AG08396 (cell line): ENCODE measurements around the gene ANKRD34B.

Experiments
- DNase-seq: peaks from one replicate; pipeline ENCODE4 v3.0.0; 2012; ENCODE audit warnings: low spot score, mixed read lengths

ANKRD34B gene

DNA sequence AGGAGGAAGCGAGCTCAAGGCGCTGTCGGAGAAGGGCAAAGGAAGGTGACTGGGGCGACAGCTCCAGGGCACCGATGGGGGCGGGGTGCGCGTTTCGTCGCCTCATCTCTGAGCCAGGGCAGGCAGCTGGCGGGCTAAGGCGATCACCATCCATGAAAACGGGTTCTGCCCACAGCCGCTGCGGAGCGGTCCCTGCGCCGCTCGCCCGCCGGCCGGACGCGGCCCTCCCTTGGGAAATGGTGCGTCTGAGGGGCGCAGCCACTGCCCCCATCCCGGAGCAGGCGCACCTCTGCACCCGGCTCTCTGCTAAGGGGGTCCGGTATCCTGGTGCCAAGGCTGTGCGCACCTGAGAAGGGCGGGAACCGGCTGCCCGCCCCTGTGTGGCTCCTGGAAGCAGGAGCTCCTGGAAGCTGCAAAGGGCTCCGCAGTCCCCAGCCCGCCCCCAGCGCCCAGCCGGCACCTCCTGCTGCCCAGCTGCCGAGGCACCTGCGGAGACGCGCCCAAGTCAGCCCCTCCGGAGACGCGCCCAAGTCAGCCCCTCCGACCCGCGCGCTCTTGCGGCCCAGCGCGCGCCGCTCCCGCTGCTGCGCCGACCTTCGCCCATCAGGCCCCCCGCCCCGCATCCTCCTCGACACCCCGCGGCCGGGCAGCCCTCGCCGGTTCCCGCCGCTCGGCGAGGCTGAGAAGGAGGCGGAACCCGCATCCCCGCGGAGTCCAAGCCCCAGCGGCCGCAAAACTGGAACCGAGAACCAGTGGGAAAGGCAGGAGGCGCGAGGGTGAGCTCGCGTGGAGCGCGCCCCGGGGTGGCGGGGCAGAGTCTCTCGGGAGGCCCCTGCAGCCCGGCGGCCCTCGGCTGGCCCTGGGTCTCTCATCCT lies 757 bp downstream of the ANKRD34B start:
- DNase-seq, result no peak

DNA sequence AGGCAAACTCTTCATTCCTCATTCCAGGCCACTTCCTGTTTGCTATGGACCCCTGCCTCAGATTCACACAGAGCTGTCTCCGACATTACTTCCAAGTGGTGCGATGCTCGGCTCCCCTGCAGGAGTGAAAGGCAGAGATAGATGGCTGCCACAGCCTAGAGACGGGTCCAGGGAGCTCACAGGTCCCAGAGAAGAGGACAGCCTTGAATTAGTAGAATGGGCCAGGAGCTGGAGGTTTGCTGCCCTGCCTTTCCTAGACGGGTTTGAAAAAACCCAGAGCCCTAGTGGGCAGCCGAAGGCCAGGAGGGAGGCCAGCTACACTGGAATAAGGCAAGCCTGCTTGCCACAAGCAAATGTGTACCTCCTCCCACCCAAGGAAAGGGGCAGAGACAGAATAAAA lies 1.8 kb downstream of the ANKRD34B start:
- DNase-seq, result no peak

DNA sequence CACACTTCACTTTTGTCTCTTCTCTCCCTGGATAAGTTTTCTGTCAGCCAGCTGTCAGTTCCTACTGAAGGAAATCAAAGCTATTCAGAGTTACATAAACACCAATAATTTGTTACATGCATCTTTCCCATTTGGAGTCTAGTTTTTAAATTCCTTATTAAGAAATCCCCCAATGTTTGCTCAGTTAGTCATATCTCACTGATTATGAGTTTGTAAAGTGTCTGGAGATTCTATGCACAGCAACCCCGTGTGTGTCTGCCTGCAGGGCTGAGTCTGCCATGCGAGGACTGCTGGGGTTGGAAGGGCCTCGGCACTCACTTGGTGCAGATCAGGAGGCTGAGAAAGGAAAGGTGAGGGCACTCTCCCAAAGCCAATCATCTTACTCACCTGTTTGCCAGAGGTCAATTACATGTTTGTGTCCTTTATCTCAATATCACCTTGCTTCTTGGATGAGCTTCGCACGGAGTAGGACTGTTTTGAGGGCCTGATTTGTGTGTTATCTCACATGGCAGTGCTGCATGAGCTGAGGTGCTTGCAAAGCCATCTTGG lies 3.3 kb downstream of the ANKRD34B start:
- no peak for DNase-seq

DNA sequence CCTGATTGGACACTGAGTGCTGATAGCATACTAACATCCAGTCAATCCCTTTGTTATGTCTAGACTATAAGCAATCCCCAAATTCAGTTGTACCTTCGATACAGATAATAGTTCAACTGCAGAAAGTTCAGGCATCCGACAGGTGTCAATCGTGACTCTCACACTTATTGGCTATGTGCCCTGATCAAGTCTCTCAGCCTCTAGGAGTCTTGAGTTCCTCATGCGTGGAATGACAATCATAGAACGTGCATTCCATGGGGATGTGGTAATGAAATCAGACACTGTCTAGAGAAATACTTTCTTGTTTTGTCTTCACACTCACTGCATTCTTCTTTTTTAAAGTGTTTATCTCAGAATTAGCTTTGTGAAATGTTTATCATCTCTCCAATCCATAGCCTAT lies 4.8 kb downstream of the ANKRD34B start:
- DNase-seq, result no peak

DNA sequence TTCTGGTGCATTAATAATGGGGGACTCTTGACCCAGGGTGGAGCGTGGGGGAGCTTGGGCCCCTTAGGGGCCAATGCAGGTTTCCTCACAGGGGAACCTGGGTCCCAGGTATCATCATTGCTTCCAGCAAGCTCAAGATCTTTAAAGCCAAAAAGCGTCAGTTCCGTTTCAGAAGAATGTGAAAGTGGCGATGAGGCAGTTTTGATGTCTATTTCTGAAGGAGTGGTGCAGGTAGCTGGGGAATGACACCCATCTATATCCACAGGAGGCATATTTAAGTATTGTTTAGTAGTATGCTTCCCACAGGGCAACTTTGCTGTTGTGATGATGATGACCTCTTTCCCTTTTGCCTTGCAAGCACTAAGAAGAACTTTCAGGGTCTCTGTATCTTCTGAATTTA lies 10.8 kb downstream of the ANKRD34B start:
- no peak for DNase-seq

DNA sequence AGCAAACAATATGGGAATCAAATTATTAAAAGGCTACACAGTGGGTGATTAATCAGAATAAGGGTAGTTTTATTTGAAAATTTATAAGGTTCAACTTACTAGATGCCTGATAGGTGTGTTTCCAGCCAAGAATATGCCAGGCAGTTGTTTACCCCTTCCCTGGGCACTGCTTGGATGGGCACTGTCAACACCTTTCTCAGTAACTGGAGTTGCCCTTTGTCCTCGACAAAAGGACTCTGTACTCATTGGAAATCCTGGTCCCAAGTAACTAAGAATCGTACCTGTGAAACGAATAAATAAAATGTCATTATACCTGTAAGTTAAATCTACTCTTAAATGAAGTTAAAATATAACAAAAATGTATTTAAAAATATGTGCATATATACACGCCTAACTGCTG lies 15.0 kb downstream of the ANKRD34B start:
- DNase-seq, result no peak

DNA sequence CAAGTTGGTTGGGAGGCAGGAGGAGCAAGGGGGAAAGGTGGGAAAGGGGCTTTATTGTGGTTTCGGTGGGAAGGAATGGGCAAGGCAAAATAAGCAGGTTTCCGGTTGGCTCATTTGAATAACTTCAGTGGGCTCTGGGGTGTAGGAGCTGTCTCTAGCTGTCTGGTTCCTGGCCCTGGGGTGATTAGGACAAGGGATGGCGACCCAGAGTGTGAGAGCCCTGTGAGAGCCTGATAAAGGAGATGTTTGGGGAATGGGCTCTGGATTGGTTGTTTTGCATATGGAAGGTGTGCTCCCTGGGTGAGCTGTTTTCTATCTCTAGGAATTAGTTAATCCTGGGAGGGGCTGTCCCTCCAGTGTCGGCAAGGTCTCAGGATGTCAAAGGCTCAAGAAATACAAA lies 15.4 kb downstream of the ANKRD34B start:
- DNase-seq, result no peak

DNA sequence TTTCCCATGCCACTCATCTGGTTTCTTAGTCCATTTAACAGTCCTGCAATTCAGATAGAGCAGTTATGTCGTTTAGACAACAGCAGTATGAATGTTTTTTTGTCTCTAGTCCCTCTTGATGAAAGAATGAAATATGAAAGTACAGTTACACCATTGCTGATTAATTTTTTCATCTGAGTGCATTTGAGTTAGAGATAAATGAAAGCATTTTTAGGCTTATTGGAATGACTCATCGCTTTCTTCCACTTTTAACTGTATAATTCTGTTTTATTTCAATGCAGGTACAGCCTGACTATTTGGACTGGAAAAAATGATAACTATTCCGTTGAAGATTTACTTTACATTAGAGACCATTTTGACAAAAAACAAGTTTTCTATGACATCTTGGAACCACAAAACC lies 28.7 kb downstream of the ANKRD34B start:
- DNase-seq, result no peak

DNA sequence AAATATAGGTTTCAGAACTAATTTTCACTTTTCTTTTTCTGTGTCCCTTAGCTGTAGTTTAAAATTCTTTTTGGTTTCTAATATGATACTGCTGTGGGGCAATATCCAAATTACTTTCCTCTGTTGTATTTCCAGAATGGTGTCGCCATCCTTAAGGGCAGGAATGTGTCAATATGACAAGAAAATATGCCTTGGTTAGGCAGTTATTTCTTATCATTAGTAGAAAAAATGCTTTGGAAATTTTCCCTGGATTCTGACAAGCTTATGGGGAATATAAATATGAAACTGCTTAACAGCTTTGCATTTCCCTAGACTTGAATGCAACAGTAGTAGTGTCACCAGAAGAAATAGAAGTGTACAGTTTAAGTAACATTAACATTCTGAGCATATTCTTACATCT lies 29.4 kb downstream of the ANKRD34B start:
- no peak for DNase-seq

DNA sequence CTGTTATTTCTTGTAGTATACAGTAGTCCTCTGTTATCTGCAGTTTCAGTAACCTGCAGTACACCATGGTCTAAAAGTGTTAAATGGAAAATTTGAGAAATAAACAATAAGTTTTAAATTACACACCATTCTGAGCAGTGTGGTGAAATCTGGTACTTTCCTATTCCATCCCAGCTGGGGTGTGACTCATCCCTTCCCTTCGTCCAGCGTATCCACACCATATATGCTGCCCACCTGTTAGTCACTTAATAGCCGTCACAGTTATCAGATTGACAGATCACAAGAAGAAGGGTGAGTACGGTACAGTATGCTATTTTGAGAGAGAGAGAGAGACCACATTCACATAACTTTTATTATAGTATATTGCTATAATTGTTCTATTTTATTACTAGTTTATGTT lies 53.3 kb downstream of the ANKRD34B start:
- DNase-seq, result no peak

DNA sequence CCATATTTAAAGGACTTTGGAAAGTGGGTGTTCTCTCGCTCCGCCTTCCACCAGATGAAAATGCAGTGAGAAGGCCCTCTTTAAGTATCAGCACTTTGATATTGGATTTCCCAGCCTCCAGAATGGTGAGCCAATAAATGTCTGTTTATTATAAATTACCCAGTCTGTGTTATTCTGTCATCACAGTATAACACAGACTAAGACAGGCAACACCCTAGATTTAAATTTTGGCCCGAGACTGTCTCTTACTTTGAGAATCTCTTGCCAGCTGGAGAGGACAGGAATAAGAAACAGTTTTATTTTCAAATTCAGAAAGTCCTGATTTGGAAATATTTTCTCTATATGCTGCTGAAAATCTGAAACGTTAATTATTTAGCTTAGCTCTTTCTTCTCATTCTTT lies 60.7 kb downstream of the ANKRD34B start:
- no peak for DNase-seq

DNA sequence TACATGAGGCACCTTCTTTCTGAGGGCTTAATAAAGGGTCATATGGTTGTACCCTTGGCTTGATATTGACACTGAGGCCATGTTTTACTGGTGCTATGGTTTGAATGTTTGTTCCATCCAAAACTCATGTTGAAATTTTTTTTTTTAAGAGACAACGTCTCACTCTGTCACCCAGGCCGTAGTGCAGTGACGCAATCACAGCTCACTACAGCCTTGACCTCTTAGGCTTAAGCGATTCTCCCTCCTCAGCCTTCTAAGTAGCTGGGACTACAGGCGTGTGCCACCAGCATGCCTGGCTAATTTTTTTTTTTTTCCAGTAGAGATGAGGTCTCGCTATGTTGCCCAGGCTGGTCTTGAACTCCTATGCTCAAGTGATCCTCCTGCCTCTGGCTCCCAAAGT lies 61.2 kb downstream of the ANKRD34B start:
- DNase-seq, result no peak

DNA sequence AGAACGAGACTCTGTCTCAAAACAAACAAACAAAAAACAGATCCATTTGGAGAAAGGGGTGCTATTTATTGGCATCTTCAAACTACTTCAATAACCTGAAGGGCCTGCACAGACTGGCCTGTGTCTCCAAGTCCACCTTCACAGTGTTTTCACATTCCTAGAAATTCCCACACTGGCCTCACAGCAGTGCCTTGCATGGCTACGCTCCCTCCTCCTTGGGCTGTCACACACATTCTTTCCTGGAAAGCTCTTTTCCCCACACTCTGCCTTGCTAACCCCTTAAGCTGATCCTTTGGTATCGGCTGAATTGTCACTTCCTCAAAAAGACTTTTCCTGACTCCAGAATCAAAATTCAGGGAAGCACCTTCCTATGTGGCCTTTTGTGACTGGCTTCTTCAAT lies 62.4 kb downstream of the ANKRD34B start:
- no peak for DNase-seq
